IMR-90 (cell line): Measurements from ENCODE around the gene KCNIP1.

ENCODE experiments used
- CEBPB ChIP-seq: IDR thresholded peaks from 2 replicates; pipeline ENCODE4 v1.6.1; 2012; ENCODE audit warnings: low read depth, low read length, improper control_type of control experiment
- CTCF ChIP-seq: conservative IDR thresholded peaks from 2 replicates; pipeline ENCODE4 v1.5.1; 2012; ENCODE audit warnings: mild to moderate bottlenecking, low read depth, low read length, improper control_type of control experiment
- MAFK ChIP-seq: IDR thresholded peaks from 2 replicates; pipeline ENCODE4 v1.6.1; 2012; ENCODE audit warnings: low read depth, low read length, improper control_type of control experiment
- MAZ ChIP-seq: IDR thresholded peaks from 2 replicates; pipeline ENCODE4 v1.6.1; 2012; ENCODE audit warnings: low read depth, mild to moderate bottlenecking, low read length, improper control_type of control experiment, moderate library complexity, borderline replicate concordance
- NFE2L2 ChIP-seq: fragments of 150-350 bp; IDR thresholded peaks from 2 replicates; pipeline ENCODE4 v1.6.1; 2016; ENCODE audit warnings: low read depth, mild to moderate bottlenecking, low read length
- POLR2A ChIP-seq: IDR thresholded peaks from 2 replicates; pipeline ENCODE4 v1.6.1; 2012; ENCODE audit warnings: mild to moderate bottlenecking, low read depth, low read length
- RAD21 ChIP-seq: IDR thresholded peaks from 2 replicates; pipeline ENCODE4 v1.6.1; 2012; ENCODE audit warnings: low read length, improper control_type of control experiment
- RCOR1 ChIP-seq: IDR thresholded peaks from 2 replicates; pipeline ENCODE4 v1.6.1; 2012; ENCODE audit warnings: mild to moderate bottlenecking, low read length, improper control_type of control experiment; ENCODE audit not compliant: insufficient replicate concordance
- RFX5 ChIP-seq: IDR thresholded peaks from 2 replicates; pipeline ENCODE4 v1.8.0; 2012; ENCODE audit warnings: low read depth, mild to moderate bottlenecking, low read length, moderate library complexity
- SMC3 ChIP-seq: fragments of 150-350 bp; IDR thresholded peaks from 2 replicates; pipeline ENCODE4 v1.6.1; 2016; ENCODE audit warnings: low read depth, mild to moderate bottlenecking, antibody characterized with exemption, low read length, moderate library complexity
- USF2 ChIP-seq: fragments of 150-350 bp; IDR thresholded peaks from 2 replicates; pipeline ENCODE4 v1.6.1; 2017; ENCODE audit warnings: mild to moderate bottlenecking, antibody characterized with exemption, low read length, low read depth

DNA sequence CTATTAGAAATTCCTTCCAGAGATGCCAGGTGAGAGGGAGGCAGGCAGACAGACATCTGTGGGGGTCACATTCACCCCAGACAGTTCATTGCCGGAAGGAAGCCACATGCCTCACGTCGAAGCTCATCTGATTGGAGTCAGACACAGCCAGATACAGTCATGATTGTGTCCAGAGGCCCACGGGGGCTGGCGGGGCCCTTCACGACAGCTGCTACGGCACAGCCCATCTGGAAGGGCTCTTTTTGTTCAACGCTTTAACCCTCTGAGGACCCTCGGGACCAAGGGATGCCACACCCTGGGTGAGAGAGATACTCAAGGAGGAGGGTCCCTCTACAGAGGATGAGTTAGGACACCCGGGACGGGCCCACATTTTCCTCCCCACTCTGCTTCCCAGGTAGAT is 247.8 kb downstream of the KCNIP1 start:
- TF ChIP-seq RAD21 (no peak), CTCF (no peak), RCOR1 (no peak), SMC3 (no peak), NFE2L2 (no peak), POLR2A (no peak), MAFK (no peak), RFX5 (no peak), USF2 (no peak), CEBPB (no peak), MAZ (no peak)
